HepG2 (cell line): Measurements from ENCODE around the gene PIGL. TPM values are rescaled to one million over a fixed set of nuclear protein-coding genes. Genes with fewer than 3 reads are reported as not detected.

ENCODE experiments used
- CHD4 ChIP-seq: fragments of 200-600 bp; sonication (generic); IDR thresholded peaks from 2 replicates; pipeline ENCODE4 v1.7.0; 2017; ENCODE audit warnings: mild to moderate bottlenecking, low read length, borderline replicate concordance
- EP300 ChIP-seq, 3 experiments: sonication (generic) in 1 of 3; formaldehyde crosslinking in 1 of 3; IDR thresholded peaks; 2 replicates each; pipeline versions ENCODE4 v1.5.1 to v1.6.1; 2011 to 2020; ENCODE audit warnings: low read depth in 2 of 3, low read length in 2 of 3, borderline replicate concordance in 1 of 3, improper control_type of control experiment in 1 of 3, mild to moderate bottlenecking in 1 of 3, missing genetic modification reagents in 1 of 3, moderate library complexity in 1 of 3
- FOSL2 ChIP-seq: sonication (generic); formaldehyde crosslinking; IDR thresholded peaks from 2 replicates; pipeline ENCODE4 v1.4.0; 2020; ENCODE audit warnings: missing genetic modification reagents
- MAF1 ChIP-seq: sonication (generic); formaldehyde crosslinking; IDR thresholded peaks from 2 replicates; pipeline ENCODE4 v1.5.0; 2020; ENCODE audit warnings: missing genetic modification reagents, borderline replicate concordance
- MATR3 ChIP-seq: sonication (generic); formaldehyde crosslinking; IDR thresholded peaks from 2 replicates; pipeline ENCODE4 v1.4.0; 2020; ENCODE audit warnings: missing genetic modification reagents
- NCOA2 ChIP-seq: sonication (generic); formaldehyde crosslinking; IDR thresholded peaks from 2 replicates; pipeline ENCODE4 v1.8.0; 2022; ENCODE audit warnings: inconsistent platforms
- NFIC ChIP-seq: IDR thresholded peaks from 2 replicates; pipeline ENCODE4 v1.6.1; 2012; ENCODE audit warnings: mild to moderate bottlenecking, low read length, inconsistent platforms
- PHF20 ChIP-seq: sonication (generic); formaldehyde crosslinking; IDR thresholded peaks from 2 replicates; pipeline ENCODE4 v1.5.0; 2020; ENCODE audit warnings: mild to moderate bottlenecking, missing genetic modification reagents
- PITX1 ChIP-seq: sonication (generic); formaldehyde crosslinking; IDR thresholded peaks from 2 replicates; pipeline ENCODE4 v1.5.1; 2020; ENCODE audit warnings: mild to moderate bottlenecking, missing genetic modification reagents
- RORA ChIP-seq: sonication (generic); formaldehyde crosslinking; IDR thresholded peaks from 2 replicates; pipeline ENCODE4 v1.5.0; 2020; ENCODE audit warnings: mild to moderate bottlenecking, missing genetic modification reagents, moderate library complexity
- TBL1XR1 ChIP-seq: fragments of 150-350 bp; IDR thresholded peaks from 2 replicates; pipeline ENCODE4 v1.6.1; 2014; ENCODE audit warnings: borderline replicate concordance, low read length; ENCODE audit not compliant: partially characterized antibody
- U2AF1 ChIP-seq: fragments of 200-400 bp; formaldehyde crosslinking; optimal IDR thresholded peaks from 2 replicates; pipeline ENCODE3; 2017; ENCODE audit warnings: mild to moderate bottlenecking, low read depth, low read length
- WIZ ChIP-seq: sonication (generic); formaldehyde crosslinking; IDR thresholded peaks from 2 replicates; pipeline ENCODE4 v1.5.1; 2020; ENCODE audit warnings: mild to moderate bottlenecking, missing genetic modification reagents
- ZFYVE20 ChIP-seq: sonication (generic); formaldehyde crosslinking; IDR thresholded peaks from 2 replicates; pipeline ENCODE4 v1.8.0; 2023; ENCODE audit warnings: low read depth, mild to moderate bottlenecking, moderate library complexity, missing genetic modification reagents, borderline replicate concordance
- ZNF124 ChIP-seq: sonication (generic); formaldehyde crosslinking; IDR thresholded peaks from 2 replicates; pipeline ENCODE4 v1.4.0; 2020; ENCODE audit warnings: missing genetic modification reagents
- ZNF160 ChIP-seq: sonication (generic); formaldehyde crosslinking; IDR thresholded peaks from 2 replicates; pipeline ENCODE4 v1.8.0; 2022; ENCODE audit warnings: mild to moderate bottlenecking, inconsistent platforms, missing genetic modification reagents
- ZNF263 ChIP-seq: sonication (generic); formaldehyde crosslinking; IDR thresholded peaks from 2 replicates; pipeline ENCODE4 v1.4.0; 2020; ENCODE audit warnings: missing genetic modification reagents
- ZNF629 ChIP-seq: sonication (generic); formaldehyde crosslinking; conservative IDR thresholded peaks from 2 replicates; pipeline ENCODE4 v1.5.0; 2020; ENCODE audit warnings: missing genetic modification reagents
- ZNF737 ChIP-seq: sonication (generic); formaldehyde crosslinking; IDR thresholded peaks from 2 replicates; pipeline ENCODE4 v1.5.0; 2020; ENCODE audit warnings: missing genetic modification reagents, mild to moderate bottlenecking, borderline replicate concordance
- ZNF777 ChIP-seq: sonication (generic); formaldehyde crosslinking; IDR thresholded peaks from 2 replicates; pipeline ENCODE4 v1.4.0; 2020; ENCODE audit warnings: missing genetic modification reagents
- ZNF781 ChIP-seq: sonication (generic); formaldehyde crosslinking; IDR thresholded peaks from 2 replicates; pipeline ENCODE4 v1.5.1; 2020; ENCODE audit warnings: borderline replicate concordance, mild to moderate bottlenecking, missing genetic modification reagents; ENCODE audit errors: not compliant biosample characterization
- ZNF841 ChIP-seq: sonication (generic); formaldehyde crosslinking; IDR thresholded peaks from 2 replicates; pipeline ENCODE4 v1.8.1; 2023; ENCODE audit warnings: missing genetic modification reagents, borderline replicate concordance
- ZSCAN31 ChIP-seq: sonication (generic); formaldehyde crosslinking; IDR thresholded peaks from 2 replicates; pipeline ENCODE4 v1.5.0; 2020; ENCODE audit warnings: low read depth, mild to moderate bottlenecking, missing genetic modification reagents
- polyA plus RNA-seq, 8 experiments: library from polyadenylated mRNA; depleted of rRNA in 3 of 8; stranded (reverse) in 7 of 8; unstranded in 1 of 8; fragments of >200 nt; fragmentation: Illumina TruSeq in 4 of 8; extraction: Trizol in 4 of 8; gene quantifications; 2 replicates each; pipeline versions ENCODE4 v1.2.1 to v1.2.3, GENCODE V29; 2011 to 2016; ENCODE audit warnings: low read depth in 4 of 8, missing spikeins in 1 of 8, mixed read lengths in 1 of 8; ENCODE audit not compliant: insufficient read depth in 1 of 8
- total RNA-seq, 5 experiments: library from RNA; depleted of rRNA; stranded (reverse); fragments of >200 nt; fragmentation: Illumina TruSeq; extraction: Trizol; gene quantifications; 2 replicates each; pipeline ENCODE4 v1.2.3, GENCODE V29; 2016; ENCODE audit warnings: low read depth in 1 of 5
- TF ChIP-seq, protein P1 (sequence below): sonication (generic); formaldehyde crosslinking; IDR thresholded peaks from 2 replicates; pipeline ENCODE4 v1.4.0; 2020; ENCODE audit warnings: mild to moderate bottlenecking, missing genetic modification reagents
- TF ChIP-seq, protein P2 (sequence below): sonication (generic); formaldehyde crosslinking; IDR thresholded peaks from 2 replicates; pipeline ENCODE4 v1.4.0; 2020; ENCODE audit warnings: missing genetic modification reagents
- TF ChIP-seq, protein P3 (sequence below): sonication (generic); formaldehyde crosslinking; IDR thresholded peaks from 2 replicates; pipeline ENCODE4 v1.4.0; 2020; ENCODE audit warnings: low read depth, mild to moderate bottlenecking, missing genetic modification reagents

The PIGL gene
- total and polyA plus RNA-seq, 2 of the 13 experiments (the other 11 are each of a cell fraction or from before 2014, with no cell fraction given) = 28.5 to 63.8 TPM

DNA sequence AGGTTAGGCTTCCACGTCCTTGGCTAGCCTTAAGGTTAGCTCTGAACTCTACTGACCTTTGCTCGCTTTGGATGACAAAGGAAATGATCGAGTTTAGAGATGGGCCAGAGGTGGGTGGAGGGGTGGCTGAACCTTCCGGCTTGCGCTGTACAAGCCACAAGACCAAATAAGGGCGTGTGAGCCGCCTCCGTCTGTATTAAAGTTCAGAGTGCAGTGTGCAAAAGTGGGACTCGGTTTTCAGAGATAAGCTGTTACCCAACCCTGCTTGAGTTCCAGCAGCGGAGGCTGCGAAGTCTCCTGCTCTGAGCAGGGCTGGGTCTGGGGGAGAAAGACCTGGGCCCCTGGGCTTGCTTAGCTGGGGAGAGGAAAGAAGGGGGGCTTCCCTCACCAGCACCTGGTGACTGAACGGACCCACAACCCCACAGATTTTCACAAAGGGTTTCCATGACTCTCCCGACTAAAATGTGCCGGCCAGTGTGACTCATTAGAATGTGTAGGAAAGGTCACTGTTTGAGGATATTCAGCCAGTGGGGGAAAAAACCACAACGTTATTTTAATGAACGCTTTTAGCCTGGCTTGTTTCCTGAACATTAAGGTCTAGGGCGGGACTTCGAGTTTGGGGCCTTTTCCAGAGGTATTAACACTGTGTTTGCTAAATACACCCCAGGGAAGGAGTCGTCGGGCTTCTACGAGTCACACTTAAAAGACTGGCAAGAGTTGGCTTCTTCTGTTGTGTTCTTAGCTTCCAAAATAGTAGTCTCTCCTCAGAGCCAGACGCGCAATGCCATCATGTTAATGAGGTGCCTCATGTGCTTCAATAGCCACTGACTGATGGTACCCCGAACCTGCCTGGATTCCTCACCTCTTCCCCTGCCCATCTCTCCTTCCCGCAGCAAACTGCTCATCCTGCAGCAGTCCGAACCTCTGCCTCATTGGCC lies 69.3 kb downstream of the PIGL start (continued):
- TF ChIP-seq PHF20 (CRISPR knock-in tag) = peak; percentile 2; the same call in 1 of the 2 replicates
- TF ChIP-seq ZNF737 = no peak
- peak; percentile 94 for TF ChIP-seq NCOA2 (CRISPR knock-in tag)
- TF ChIP-seq ZNF124 = peak; percentile 44; the same call in 1 of the 2 replicates
- no peak for TF ChIP-seq RORA (CRISPR knock-in tag)
- TF ChIP-seq FOSL2 (CRISPR knock-in tag) = peak; percentile 79
- no peak for TF ChIP-seq MATR3 (CRISPR knock-in tag)
- TF ChIP-seq ZNF841 (CRISPR knock-in tag) = no peak
- TF ChIP-seq, protein P1, sequence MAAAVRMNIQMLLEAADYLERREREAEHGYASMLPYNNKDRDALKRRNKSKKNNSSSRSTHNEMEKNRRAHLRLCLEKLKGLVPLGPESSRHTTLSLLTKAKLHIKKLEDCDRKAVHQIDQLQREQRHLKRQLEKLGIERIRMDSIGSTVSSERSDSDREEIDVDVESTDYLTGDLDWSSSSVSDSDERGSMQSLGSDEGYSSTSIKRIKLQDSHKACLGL (CRISPR knock-in tag) = no peak
- peak; percentile 51; the same call in 1 of the 2 replicates for TF ChIP-seq ZNF629 (CRISPR knock-in tag)
- TF ChIP-seq TBL1XR1 = peak; percentile 64
- no peak for TF ChIP-seq U2AF1
- TF ChIP-seq, protein P2, sequence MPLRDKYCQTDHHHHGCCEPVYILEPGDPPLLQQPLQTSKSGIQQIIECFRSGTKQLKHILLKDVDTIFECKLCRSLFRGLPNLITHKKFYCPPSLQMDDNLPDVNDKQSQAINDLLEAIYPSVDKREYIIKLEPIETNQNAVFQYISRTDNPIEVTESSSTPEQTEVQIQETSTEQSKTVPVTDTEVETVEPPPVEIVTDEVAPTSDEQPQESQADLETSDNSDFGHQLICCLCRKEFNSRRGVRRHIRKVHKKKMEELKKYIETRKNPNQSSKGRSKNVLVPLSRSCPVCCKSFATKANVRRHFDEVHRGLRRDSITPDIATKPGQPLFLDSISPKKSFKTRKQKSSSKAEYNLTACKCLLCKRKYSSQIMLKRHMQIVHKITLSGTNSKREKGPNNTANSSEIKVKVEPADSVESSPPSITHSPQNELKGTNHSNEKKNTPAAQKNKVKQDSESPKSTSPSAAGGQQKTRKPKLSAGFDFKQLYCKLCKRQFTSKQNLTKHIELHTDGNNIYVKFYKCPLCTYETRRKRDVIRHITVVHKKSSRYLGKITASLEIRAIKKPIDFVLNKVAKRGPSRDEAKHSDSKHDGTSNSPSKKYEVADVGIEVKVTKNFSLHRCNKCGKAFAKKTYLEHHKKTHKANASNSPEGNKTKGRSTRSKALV = no peak
- no peak for TF ChIP-seq WIZ (CRISPR knock-in tag)
- TF ChIP-seq PITX1 (CRISPR knock-in tag) = peak; percentile 90
- TF ChIP-seq ZNF160 (CRISPR knock-in tag) = no peak; the same call in none of the 2 replicates
- no peak for TF ChIP-seq ZNF777
- TF ChIP-seq NFIC = peak; percentile 76; the same call in 1 of the 2 replicates
- no peak for TF ChIP-seq ZNF263 (CRISPR knock-in tag)
- TF ChIP-seq CHD4 = no peak; the same call in 1 of the 2 replicates
- TF ChIP-seq, protein P3, sequence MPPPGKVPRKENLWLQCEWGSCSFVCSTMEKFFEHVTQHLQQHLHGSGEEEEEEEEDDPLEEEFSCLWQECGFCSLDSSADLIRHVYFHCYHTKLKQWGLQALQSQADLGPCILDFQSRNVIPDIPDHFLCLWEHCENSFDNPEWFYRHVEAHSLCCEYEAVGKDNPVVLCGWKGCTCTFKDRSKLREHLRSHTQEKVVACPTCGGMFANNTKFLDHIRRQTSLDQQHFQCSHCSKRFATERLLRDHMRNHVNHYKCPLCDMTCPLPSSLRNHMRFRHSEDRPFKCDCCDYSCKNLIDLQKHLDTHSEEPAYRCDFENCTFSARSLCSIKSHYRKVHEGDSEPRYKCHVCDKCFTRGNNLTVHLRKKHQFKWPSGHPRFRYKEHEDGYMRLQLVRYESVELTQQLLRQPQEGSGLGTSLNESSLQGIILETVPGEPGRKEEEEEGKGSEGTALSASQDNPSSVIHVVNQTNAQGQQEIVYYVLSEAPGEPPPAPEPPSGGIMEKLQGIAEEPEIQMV (CRISPR knock-in tag) = peak; percentile 61
- TF ChIP-seq EP300 (IDR thresholded peaks at IDR 0.05; ENCODE audit: low read depth in 2 of 2, low read length in 2 of 2) = peak; percentile 55 to 76; a peak in 3 of 4 replicates
- TF ChIP-seq EP300 (CRISPR knock-in tag; IDR thresholded peaks at IDR 0.05; ENCODE audit: borderline replicate concordance) = peak; percentile 89
- TF ChIP-seq MAF1 (CRISPR knock-in tag) = 0 out of 2 replicates have a peak, but pooled peaks have one; percentile 72
- TF ChIP-seq ZSCAN31 (CRISPR knock-in tag) = peak; percentile 91
- TF ChIP-seq ZFYVE20 (CRISPR knock-in tag) = no peak
- no peak for TF ChIP-seq ZNF781 (CRISPR knock-in tag)
